ENCODE results near the gene NUMA1.

The NUMA1 gene

GRCh38 chr11:72067676-72068075, 12.7 kb downstream of the NUMA1 start:
- no peaks in the 10 kb centered on the region for H3K27me3 Mint-ChIP-seq (ENCODE audit: low read depth)
- H3K4me3 Mint-ChIP-seq, result no peak overlapping the region
- H3K4me1 Mint-ChIP-seq, result peaks cover 43% of the 10 kb centered on the region
- no peak for TF ChIP-seq CTCF (IDR thresholded peaks at IDR 0.05; ENCODE audit: unreplicated experiment in 3 of 3)
- peaks cover 15% of the 10 kb centered on the region for H3K36me3 Mint-ChIP-seq (ENCODE audit: low read depth)
- peak overlapping the region; percentile 3 to 85 (median 18) for H3K27ac Mint-ChIP-seq
- no peaks in the 10 kb centered on the region for H3K9me3 Mint-ChIP-seq

DNA sequence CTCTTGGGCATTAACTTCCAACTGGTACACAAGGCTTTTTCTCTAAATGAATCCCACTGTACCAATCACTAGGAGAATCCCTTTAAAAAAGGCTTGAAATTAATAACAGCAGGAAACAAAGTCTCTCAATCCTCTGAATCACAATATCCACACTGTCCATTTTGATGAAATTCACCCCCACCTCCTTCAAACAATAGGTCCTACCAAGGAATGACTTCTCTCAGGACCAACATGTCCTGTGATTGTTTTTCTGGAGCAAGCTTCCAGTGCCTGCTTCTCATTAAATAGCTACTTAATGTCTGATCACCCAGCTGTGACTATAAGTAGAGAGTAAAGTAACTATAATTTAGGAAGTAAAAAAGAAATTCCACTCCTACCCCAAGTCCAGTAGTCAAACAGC, 13.1 kb downstream of the NUMA1 start:
- H3K27me3 Mint-ChIP-seq (ENCODE audit: low read depth), result no peaks in the 10 kb centered on the region
- no peaks in the 10 kb centered on the region for H3K9me3 Mint-ChIP-seq
- peaks cover 16% of the 10 kb centered on the region for H3K36me3 Mint-ChIP-seq (ENCODE audit: low read depth)
- H3K27ac Mint-ChIP-seq, result peak overlapping the region; percentile 3 to 85 (median 18)
- no peak overlapping the region for H3K4me3 Mint-ChIP-seq
- no peak for TF ChIP-seq CTCF (IDR thresholded peaks at IDR 0.05; ENCODE audit: unreplicated experiment in 3 of 3)
- peaks cover 39% of the 10 kb centered on the region for H3K4me1 Mint-ChIP-seq

DNA sequence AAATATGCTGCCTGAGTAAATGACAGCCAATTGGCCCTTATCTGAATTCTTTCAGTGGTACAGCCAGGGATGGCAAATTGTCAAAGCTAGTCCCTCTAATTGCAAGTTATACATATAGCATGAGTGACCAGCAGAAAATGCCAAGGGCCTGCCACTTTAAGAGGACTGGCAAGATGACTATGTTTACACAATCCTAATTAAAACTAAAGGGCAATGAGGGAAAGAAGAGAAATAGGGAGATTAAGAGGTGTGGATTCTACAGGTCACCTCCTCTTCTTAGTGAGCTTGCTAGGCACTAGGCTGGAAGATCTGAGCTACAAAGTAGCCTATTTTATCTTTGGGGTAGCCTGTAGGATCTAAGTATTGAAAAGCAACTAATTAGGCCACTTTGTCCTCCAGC, 13.5 kb downstream of the NUMA1 start:
- Mint-ChIP-seq H3K36me3 (ENCODE audit: low read depth) (peaks cover 20% of the 10 kb centered on the region), H3K9me3 (no peaks in the 10 kb centered on the region), H3K27me3 (ENCODE audit: low read depth) (no peaks in the 10 kb centered on the region), H3K27ac (peak overlapping the region in 2 of 3 experiments; percentile 3 to 18), H3K4me1 (peaks cover 35% of the 10 kb centered on the region), H3K4me3 (no peak overlapping the region)
- TF ChIP-seq CTCF (IDR thresholded peaks at IDR 0.05; ENCODE audit: unreplicated experiment in 3 of 3), result no peak

GRCh38 chr11:72061739-72062396, 18.5 kb downstream of the NUMA1 start:
- Mint-ChIP-seq H3K36me3 (ENCODE audit: low read depth) (peaks cover 15% of the 10 kb centered on the region), H3K4me3 (no peak overlapping the region), H3K27ac (peak overlapping the region in 1 of 3 experiments; percentile 53), H3K27me3 (ENCODE audit: low read depth) (no peaks in the 10 kb centered on the region), H3K9me3 (no peaks in the 10 kb centered on the region), H3K4me1 (peaks cover 14% of the 10 kb centered on the region)
- TF ChIP-seq CTCF (IDR thresholded peaks at IDR 0.05; ENCODE audit: unreplicated experiment in 3 of 3), result no peak

DNA sequence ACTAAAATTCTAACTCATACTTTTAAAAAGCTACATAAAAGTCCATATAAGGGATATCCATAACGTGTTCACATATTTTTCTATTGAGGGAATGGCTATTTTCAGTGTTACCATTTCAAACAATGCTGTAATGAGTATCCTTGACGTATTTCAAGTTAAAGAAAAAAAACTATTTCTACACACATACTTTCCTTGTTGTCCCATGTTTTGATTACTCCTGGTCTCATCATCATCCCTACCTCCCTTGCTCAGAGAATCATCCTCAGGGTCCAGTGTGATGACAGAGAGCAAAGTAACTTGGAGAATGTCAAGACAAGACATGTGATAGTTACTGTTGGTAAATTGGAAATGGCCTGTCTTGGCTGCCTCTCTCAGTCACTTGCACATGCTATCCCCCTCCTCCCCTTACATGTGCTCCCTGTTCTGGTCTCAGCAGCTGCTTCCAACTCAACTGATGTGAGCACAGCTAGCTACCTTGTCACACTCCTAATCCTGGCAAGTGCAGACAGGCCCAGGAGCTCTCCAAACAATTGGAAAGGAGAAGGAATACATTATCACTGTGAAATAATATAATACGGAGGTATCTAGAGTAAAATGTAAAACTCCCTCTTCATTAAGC, 21.8 kb downstream of the NUMA1 start:
- Mint-ChIP-seq H3K27me3 (ENCODE audit: low read depth) (no peaks in the 10 kb centered on the region), H3K4me1 (peaks cover 10% of the 10 kb centered on the region), H3K36me3 (ENCODE audit: low read depth) (peaks cover 8% of the 10 kb centered on the region), H3K9me3 (no peaks in the 10 kb centered on the region), H3K4me3 (no peak overlapping the region), H3K27ac (peak overlapping the region; percentile 1 to 56 (median 29))
- no peak for TF ChIP-seq CTCF (IDR thresholded peaks at IDR 0.05; ENCODE audit: unreplicated experiment in 3 of 3)
